NCI-H774 (cell line): ENCODE results near the gene PRODH2.
A peak's percentile ranks its signal among the peaks of the same experiment; 100 is the strongest.

Experiments used
- DNase-seq: peaks from one replicate; lab custom pipeline; 2025; lab: John Stamatoyannopoulos, UW

The PRODH2 gene

DNA sequence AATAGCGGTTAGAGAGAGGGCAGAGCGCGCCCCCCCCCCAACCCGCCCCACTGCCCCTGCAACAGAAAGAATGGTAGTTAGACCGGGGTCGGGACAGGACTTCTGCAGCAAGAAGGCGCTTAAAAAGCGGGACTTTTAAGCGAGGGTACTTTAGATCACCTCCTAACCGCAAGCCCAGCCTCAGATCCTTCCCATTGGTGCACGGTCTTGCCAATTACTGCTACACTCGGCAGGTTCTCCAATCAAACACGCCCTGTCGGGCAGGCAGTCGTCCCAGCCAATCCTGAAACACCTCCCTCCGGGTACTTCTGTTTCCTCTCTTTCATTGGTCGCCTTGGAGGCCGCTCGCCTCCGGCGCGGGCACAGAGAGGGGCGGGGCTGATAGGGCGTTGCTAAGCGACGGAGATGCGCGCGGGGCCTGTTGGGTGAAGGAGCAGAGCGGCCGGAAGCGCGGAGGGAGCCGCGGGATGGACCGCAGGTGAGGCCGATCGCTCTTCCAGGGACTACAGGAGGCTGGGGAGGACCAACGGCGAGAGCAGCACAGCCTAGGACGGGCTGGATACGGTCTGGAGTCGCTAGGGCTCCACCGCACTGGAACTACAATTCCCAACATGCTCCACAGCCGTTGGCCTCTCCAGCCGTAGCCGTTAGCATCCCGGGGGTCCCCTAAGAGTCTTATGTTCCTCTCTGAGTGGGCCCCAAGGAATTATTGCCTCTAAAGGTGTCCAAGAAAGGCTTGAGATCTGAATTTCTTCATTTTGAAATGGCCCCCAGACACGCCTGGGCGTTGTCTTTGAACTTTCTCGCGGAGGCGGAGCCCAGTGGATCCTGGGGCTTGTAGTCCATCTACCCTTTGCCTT is 54.7 kb downstream of the PRODH2 start, which contains the start of gene PROSER3:
Gene PROSER3 (plus strand): TSS at position 428 of the 860 bp plus-strand sequence. CDS start 40 bp downstream, at position 468.
- peak; percentile 98 for DNase-seq

DNA sequence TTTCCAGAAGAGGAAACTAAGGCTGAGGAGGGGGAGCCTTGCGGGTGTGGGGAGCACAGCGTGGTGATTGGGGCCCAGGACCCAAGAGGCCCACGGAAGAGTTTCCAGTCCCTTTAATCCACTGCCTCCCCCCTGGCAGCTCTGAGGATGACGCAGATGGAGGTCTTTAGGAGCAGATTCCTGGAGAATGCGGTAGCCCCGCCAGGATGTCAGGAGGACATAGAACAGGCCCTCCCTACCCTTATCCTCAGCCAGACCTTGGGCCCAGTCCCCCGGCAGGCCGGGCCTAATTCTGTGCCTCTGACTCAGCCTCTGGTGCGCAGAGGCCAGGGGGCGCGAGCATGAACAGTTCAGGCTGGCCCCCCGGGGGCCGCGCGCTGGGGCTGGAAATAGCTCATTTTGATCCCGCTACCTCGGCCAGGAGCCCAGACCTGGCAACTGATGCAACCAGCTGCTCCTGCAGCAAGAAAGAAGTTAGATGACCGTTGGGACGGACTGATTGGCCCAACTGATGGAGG is 55.4 kb downstream of the PRODH2 start:
- DNase-seq: peak; percentile 63

DNA sequence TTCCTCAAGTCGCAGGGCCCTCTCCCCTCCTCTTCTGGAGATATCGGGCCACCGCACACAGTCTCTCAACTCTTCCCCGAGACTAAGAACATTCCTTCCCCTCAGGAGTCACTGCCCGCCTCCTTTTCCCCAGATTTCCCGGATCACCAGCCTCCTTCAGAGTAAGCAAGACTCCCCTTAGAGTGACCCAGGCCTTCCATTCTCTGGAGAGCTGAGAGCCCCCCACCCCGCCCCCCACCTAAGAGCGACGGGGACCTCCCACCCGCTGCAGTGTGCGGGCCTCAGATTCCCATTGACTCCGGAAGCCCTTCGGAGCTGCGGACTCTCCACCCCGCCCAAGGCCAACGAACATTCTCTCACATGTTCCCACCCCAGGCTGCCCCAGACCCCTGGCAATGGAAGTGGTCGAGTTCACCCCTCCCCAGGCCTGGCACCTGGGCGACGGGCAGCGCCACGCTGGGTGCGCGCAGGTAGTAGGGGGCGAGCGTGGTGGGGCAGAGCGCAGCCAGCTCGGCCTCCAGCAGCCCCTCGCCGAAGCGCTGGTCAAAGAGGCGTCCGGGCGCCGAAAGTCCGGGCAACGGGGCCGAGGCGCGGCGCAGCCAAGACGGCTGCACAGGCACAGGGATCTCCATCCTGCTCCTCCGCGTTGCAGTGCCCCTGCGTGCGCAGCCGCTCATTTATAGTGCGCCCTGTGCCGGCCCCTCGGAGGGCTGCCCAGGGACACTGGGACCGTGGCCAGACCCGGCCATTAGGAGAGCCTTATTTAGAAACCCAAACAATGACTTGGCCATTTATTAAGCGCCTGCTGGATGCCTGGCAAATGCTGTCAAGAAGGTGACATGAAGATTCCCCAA is 56.0 kb downstream of the PRODH2 start, which contains the start of gene HSPB6:
Gene HSPB6 (minus strand): TSS at position 653 of the 854 bp plus-strand sequence. CDS start 21 bp downstream, at position 632.
- DNase-seq: no peak

DNA sequence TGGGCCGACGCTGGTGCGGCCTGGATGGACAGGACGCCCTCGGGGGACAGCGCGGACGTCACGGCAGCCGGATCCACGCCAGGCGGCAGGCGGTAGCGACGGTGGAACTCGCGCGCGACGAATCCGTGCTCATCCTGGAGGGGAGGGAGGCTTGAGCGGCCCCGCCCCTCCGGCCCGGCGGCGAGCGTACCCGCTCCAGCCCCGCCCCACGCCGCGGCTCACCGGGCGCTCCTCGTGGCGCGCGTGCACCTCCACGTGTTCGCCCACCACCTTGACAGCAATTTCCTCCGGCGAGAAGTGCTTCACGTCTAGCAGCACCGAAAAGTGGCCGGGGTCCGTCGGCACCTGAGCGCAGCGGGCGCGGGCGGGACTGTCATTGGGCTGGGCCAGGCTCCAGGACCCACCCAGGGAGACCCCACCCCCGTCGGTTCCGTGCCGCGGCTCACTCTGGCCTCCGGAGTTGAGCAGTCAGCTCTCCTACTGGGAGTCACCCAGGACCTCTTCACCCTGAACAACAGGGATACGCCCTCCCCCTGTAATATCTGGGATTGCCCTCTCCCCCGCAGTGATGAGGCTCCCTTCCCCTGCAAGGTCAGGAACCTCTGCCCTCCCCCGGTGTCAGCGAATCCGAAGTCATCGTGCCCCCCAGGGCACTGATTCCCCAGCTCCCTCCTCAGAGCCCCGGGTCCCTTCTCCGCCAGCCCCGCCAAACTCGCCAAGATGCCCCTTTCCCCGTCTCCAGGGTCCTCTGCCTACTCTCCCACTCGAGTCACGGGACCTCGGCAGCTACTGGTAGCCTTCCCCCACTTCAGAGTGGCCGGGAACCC is 56.9 kb downstream of the PRODH2 start:
- no peak for DNase-seq

DNA sequence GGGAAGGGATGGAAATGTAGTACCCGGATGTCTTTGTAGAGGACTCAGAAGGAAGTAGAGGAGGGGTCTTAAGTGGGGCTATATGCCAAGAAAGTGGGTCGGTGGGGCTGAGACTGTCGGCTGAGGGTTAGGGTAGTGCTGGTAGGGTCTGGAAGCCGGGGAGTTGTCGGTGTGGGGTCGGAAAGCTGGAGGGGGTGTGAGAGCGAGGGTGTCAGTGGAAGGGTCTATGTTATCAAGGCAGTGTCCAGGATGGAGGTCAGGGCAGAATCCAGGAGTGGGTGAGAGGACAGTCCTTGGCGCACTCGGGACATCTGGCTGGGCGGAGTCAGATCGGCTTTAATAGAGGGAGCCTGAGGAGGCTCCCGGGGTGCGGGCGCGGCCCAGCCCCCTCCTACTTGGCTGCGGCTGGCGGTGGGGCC is 57.5 kb downstream of the PRODH2 start:
- no peak for DNase-seq

DNA sequence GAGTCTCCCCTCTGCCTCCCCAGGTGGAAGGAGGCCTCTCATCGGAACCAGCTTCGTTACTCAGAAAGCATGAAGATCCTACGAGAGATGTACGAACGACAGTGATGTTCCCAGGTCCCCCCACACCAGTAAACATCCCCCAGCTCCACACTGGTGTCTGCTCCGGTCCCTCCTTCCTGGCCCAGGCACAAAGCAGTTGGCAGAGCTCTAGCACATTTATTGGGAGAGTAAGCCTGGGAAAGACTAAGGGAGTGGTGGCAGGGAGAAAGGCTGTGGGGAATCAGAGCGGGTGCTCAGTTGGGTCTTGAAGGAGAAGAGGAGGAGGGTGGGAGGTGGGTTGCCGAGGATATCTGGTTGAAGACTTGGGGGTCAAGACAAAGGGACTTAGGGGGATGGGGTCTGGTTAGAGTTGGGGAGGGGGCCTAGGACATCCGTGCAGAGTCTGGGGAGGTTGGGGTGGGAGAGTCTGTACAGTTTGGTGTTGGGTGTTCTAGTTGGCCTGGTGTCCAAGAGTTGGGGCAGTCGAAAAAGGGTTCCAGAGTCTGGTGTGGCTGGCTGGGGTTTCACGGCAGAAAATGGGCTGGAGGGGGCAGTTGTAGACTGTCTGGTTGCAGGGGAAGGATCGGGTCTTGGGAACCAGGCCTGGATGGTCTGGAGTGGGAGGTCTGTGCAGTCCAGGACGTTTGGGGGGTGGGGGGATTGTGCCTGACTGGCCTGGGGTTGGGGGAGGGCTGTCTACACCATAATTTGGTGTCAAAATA is 58.1 kb downstream of the PRODH2 start:
- no peak for DNase-seq

DNA sequence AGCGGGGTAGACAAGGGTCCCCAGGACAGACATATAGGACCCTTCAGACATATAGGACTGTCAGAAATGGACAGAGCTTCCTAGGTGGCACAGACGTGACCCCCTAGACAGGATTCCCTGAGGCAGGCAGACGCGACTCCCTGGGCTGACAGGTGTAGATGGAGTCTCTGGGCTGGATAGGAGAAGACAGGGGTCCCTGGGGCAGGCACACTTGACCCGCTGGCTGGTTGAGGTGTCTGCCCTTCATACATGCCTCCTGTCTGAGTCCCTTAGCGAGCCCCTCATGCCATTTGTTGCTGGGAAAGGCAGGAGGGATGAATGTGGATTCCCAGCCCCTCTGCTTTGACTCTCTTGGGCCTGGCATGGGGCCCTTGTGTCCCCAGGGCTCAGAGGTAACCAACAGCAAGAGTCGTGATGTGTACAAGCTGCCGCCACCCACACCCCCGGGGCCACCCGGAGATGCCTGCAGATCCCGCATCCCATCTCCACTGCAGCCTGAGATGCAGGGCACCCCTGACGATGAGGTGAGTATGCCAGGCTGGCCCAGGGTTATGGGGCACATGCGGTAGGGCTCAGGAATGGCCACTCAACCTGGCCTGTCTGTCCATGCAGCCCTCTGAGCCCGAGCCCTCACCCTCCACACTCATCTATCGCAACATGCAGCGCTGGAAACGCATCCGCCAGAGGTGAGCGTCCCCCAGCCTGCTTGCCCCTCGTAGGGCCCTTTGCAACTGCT is 58.8 kb downstream of the PRODH2 start:
- no peak for DNase-seq

DNA sequence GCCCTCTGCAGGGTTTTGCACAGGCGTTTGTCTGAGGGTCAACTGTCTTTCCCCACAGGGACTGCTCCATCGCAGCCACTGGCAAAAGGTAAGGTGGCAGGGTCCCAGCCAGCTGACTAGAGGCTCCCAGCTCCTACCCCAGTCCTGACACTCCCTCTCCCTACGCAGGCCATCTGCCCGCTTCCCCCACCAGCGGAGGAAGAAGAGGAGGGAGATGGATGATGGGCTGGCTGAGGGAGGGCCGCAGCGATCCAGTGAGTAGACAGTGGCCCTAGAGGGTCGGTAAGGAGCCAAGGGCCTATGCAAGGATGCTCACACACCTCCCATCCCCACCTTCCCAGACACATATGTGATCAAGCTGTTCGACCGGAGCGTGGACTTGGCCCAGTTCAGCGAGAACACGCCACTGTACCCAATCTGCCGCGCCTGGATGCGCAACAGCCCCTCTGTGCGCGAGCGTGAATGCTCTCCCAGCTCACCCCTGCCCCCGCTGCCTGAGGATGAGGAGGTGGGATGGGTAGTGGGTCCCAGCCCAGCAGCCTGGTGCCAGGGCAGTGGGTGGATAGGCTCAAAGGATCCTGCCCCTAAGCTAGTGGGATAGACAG is 59.8 kb downstream of the PRODH2 start:
- DNase-seq: no peak

DNA sequence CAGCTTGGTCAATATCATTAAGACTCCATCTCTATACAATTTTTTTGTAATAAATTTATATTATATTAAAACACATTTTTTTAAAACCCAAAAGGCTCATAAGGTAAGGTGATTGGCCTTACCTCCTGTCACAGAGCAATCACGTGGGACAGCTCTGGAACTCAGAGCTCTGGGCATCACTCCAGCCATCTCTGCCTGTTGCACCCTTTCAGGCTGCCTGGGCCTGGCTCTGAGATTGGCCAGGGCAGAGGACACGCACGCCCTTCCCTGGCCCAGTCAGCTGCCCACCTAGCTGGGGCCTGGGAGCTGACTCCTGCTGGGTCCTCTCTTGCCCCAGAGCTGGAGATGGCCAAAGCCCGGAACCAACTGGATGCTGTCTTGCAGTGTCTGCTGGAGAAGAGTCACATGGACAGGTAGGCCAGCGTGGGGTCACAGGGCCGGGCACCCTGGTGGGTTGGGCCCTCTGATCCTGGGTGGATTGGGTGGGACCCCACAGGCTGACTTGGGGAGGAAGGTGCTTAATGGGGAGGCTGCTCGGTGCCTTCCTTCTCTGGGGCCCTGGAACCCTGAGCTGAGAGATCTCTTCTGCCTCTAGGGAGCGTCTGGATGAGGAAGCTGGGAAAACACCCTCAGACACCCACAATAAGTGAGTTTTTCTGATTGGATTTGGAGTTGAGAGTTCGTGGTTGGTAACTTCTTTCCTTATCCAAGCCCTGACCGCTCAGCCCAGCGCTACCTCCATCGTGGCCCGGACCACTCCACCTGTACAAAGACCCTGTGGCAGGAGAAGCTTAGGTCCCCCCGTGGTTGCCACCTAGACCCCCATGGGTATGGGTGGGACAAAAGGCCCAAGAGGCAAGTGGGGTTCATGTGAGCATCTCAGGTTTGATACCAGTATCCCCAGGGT is 60.6 kb downstream of the PRODH2 start:
- DNase-seq: no peak

DNA sequence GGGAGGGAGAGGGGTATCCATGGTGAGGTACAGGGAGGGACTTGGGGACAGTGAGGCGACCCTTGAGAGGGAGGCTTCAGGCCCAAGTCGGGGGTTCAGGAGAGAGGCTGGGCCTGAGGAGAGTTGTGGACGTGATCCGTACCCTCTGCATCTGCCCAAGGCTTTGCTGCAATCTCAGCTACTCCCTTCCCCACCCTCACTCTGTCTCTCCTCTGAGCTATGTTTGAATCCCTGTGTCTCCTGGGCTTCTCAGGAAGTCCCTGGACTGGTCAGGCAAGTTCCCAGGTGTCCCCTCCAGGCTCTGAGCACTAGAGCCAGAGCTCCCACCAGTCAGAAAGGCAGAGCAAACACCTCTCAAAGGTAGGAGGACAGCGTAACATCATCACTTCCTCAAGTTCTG is 62.5 kb downstream of the PRODH2 start:
- no peak for DNase-seq
